IPS DF 6.9 (cell line): Measurements from ENCODE around the gene GPRIN2.
"Not testable (repeated sequence)": the region's sequence is repeated elsewhere in the genome, so short reads cannot be mapped to it uniquely, and the experiment has no call there.

Experiments
- DNase-seq: peaks from one replicate; pipeline ENCODE4 v3.0.0-alpha.2; 2013; ENCODE audit warnings: low read depth, low spot score
- H3K27ac ChIP-seq: one replicate; pipeline ENCODE4 v1.5.1; 2013; ENCODE audit warnings: low read length, control low read depth
- H3K27me3 ChIP-seq: 2 replicates; pipeline ENCODE4 v1.6.1; 2013; ENCODE audit warnings: mild to moderate bottlenecking, low read length; ENCODE audit not compliant: control insufficient read depth, insufficient read depth
- H3K36me3 ChIP-seq: 2 replicates; pipeline ENCODE4 v1.6.1; 2013; ENCODE audit warnings: low read length; ENCODE audit not compliant: control insufficient read depth, insufficient read depth
- H3K4me1 ChIP-seq: 2 replicates; pipeline ENCODE4 v1.6.1; 2013; ENCODE audit warnings: low read length; ENCODE audit not compliant: control insufficient read depth, insufficient read depth
- H3K4me3 ChIP-seq: 2 replicates; pipeline ENCODE4 v1.5.1; 2013; ENCODE audit warnings: mild to moderate bottlenecking, low read length
- H3K9me3 ChIP-seq: 2 replicates; pipeline ENCODE4 v1.6.1; 2013; ENCODE audit warnings: low read length, inconsistent platforms; ENCODE audit not compliant: control insufficient read depth, insufficient read depth
- WGBS: extraction: QIAGEN DNeasy Blood & Tissue Kit; methylation state at CpG from one replicate; pipeline ENCODE4 v1.1.7; 2013; ENCODE audit warnings: mixed read lengths, missing lambda C conversion rate; ENCODE audit not compliant: insufficient read length, insufficient coverage; 5-methylcytosine and 5-hydroxymethylcytosine counted together

The GPRIN2 gene

DNA sequence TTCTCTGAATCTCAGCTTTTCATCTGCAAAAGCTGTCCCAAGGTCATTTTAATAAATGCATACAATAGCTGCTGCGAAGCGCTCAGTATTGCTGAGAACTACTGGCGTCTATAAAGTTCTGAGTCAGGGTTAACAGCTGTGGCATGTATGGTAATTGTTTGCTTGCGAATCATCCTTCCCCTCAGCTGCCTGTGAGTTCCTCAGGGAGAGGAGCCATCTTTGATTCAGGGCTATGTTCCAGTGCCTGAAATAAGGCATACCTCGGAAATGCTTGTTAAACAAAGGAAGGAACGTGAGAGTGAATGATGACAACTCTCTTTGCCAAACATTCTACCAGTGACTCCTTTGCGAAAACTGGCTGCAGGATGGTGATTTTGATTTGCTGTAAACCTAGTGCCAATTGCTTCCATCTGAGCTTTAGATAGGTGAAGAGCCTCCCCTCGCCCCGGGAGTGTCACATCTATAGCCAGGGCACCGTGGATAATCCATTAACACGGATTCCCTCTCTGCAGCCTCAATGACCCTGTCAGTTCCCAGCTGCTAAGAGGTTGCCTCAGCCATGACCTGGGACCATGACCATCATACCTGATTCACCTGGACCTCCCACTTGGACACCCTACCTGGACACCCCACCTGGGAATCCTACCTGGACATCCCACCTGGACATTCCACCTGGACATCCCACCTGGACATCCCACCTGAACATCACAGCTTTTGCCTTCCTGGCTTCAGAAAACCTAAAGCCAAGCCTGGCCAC, 39.6 kb downstream of the GPRIN2 start:
- no peak for DNase-seq
- Histone ChIP-seq H3K9me3 (no peaks in the 10 kb centered on the region), H3K36me3 (no peaks in the 10 kb centered on the region), H3K4me1 (no peaks in the 10 kb centered on the region), H3K27me3 (no peaks in the 10 kb centered on the region), H3K4me3 (no peak overlapping the region), H3K27ac (no peak overlapping the region)
- no CpG with 5 or more reads among the region's 11 CpGs for WGBS

DNA sequence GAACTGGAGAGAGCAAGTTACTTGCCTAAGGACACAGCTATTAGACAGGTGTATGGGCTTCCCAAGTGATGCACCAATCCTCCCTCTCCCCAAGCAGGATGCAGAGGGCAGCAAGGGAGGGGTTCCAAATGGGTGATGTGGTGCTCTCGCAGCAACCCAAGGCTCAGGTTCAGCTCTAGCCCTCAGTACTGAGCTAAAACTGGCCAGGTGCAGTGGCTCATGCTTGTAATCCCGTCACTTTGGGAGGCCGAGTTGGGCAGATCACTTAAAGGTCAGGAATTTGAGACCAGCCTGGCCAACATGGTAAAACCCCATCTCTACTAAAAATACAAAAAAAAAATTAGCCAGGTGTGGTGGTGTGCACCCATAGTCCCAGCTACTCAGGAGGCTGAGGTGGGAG, 40.7 kb downstream of the GPRIN2 start:
- H3K36me3 ChIP-seq: no peaks in the 10 kb centered on the region
- H3K27me3 ChIP-seq: no peaks in the 10 kb centered on the region
- no peak overlapping the region for H3K27ac ChIP-seq
- no peak overlapping the region for H3K4me3 ChIP-seq
- WGBS: no CpG with 5 or more reads among the region's 3 CpGs
- H3K9me3 ChIP-seq: no peaks in the 10 kb centered on the region
- DNase-seq: no peak
- no peaks in the 10 kb centered on the region for H3K4me1 ChIP-seq

DNA sequence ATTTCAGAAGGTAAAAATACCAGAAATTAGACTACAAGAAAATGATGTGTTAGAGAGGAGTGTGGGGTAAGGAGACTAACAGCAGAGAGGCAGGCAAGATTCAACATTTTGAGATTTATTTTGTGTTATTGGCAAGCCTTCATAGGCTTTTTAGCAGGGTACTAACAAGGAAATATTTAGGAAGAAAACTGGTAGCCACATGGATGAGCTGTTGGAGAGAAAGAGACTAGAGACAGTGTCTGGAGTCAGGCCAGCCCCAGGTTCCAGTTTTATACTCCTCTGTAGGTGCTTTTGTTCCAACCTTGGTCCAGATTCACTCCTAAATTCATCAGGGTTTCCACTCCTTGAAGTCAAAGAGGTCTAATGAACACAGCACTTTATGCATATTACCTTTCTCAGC, 41.1 kb downstream of the GPRIN2 start:
- Histone ChIP-seq H3K4me1 (no peaks in the 10 kb centered on the region), H3K4me3 (no peak overlapping the region), H3K9me3 (no peaks in the 10 kb centered on the region), H3K36me3 (no peaks in the 10 kb centered on the region), H3K27ac (no peak overlapping the region), H3K27me3 (no peaks in the 10 kb centered on the region)
- DNase-seq: no peak

DNA sequence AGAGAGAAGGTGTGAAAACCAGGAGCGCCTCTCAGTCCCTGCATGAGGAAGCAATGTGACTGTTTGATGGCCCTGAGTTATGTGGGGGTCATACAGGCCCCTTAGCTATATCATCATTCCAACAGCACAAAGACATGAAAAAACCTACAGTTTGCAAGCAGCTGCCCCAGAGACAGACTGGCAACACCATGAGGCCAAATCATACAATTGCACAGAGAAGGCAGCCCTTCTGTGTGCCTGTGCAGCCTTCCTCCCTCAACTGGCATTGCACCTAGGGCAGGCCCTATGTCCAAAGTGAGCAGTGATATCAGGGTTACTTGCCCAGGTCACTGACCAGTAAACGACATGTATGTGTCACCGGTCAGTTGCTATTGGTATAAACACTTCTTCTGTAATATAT, 41.6 kb downstream of the GPRIN2 start:
- Histone ChIP-seq H3K9me3 (no peaks in the 10 kb centered on the region), H3K27me3 (no peaks in the 10 kb centered on the region), H3K4me1 (no peaks in the 10 kb centered on the region), H3K36me3 (no peaks in the 10 kb centered on the region), H3K4me3 (no peak overlapping the region), H3K27ac (no peak overlapping the region)
- DNase-seq: no peak
- WGBS: no CpG with 5 or more reads among the region's 3 CpGs

DNA sequence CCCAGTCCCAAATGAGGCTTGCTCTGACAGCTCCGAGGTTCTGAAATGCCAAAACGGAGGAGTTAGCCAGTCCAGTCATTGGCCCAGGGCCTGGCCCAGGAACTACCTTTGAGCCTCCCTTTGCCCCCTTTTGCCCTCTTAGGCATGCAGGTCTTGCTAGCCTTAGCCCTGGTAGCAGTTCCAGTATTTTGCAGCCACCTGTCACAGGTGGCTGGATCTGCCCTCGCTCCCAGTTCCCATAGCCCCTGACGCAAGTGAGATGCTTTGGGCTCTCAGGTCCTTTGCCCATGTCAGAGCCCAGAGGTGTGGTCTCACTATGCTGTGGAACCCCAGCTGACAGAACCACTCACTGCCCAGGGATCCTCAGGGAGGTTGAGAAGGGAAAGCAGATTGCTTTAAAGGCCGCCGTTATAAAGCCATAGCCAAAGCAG, 42.0 kb downstream of the GPRIN2 start:
- H3K4me1 ChIP-seq: no peaks in the 10 kb centered on the region
- no peak overlapping the region for H3K4me3 ChIP-seq
- H3K9me3 ChIP-seq: no peaks in the 10 kb centered on the region
- no peaks in the 10 kb centered on the region for H3K27me3 ChIP-seq
- H3K36me3 ChIP-seq: no peaks in the 10 kb centered on the region
- DNase-seq: no peak
- no CpG with 5 or more reads among the region's 6 CpGs for WGBS
- no peak overlapping the region for H3K27ac ChIP-seq

DNA sequence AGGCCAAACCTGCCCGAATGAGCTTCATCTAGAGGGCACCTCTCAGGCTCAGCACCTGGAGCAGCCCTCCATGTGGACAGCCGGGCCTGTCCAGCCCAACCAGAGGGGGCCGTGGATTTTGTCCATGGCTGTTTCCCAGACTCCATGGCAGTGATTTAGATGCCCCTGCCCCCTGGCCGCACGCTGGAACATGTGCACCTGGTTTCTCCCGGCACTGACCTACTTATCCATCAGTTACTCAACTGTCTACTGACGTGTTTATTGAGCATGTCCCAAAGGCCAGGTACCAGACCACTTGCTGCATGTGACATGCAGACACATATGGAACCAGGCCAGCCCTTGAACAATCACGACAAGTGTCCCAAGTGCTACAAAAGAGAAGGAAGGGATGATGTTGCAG, 43.1 kb downstream of the GPRIN2 start:
- H3K4me3 ChIP-seq, H3K27ac ChIP-seq, H3K27me3 ChIP-seq, H3K4me1 ChIP-seq, DNase-seq, H3K9me3 ChIP-seq, H3K36me3 ChIP-seq: not testable (repeated sequence)
- WGBS: no CpG with 5 or more reads among the region's 8 CpGs

DNA sequence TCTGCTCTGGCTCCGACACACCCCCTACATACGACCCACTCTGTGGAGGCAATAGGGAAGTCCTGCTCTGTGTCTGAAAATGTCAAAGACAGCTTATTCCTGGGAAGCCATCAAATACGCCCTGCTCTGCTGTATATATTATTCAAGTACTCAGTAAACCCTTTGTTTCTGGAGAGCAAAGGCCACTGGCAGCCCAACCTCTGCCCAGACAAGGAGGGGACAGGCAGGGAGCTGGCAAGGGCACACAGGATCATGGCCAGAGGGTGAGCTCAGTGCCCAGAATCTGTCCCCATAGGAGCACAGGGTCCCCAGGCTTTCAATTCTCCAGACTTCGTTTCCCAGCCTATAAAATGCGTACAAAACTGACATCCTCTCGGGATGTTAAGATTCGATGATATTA, 43.7 kb downstream of the GPRIN2 start:
- not testable (repeated sequence) for H3K27ac ChIP-seq, H3K27me3 ChIP-seq, H3K4me1 ChIP-seq, DNase-seq, H3K36me3 ChIP-seq, H3K9me3 ChIP-seq, H3K4me3 ChIP-seq
- WGBS: no CpG with 5 or more reads among the region's 7 CpGs

DNA sequence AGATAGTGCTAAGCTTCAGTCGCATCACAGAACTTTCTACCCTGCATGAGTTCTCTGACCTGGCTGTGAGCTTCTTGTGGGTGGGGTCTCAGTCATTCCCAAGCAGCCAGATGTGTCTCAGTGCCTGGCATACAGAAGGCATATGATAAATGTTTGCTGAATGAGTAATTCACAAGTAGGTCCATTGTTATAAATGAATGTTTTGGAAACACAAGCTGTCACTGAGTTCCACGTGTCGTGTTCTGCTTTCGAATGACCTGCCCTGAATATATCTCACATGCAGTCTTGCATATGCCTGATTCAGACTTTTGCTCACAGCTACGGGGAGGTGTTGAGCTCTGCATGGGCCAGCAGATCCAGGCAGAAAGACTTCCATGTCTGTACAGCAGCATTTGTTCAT, 44.5 kb downstream of the GPRIN2 start:
- no CpG with 5 or more reads among the region's 5 CpGs for WGBS
- H3K4me3 ChIP-seq: not testable (repeated sequence)

More for the DNA sequence above, 44.5 kb downstream of the GPRIN2 start:
- not testable (repeated sequence) for H3K27me3 ChIP-seq, H3K27ac ChIP-seq, H3K36me3 ChIP-seq, DNase-seq, H3K9me3 ChIP-seq, H3K4me1 ChIP-seq
